GM18502 (cell line): ENCODE results near the gene PDZD2.
"Not testable (repeated sequence)": the region's sequence is repeated elsewhere in the genome, so short reads cannot be mapped to it uniquely, and the experiment has no call there.

Experiments used
- ATAC-seq: cut with Tn5 transposase; IDR thresholded peaks from one replicate; pipeline ENCODE4 v1.9.1; 2021; ENCODE audit warnings: mild to moderate bottlenecking; ENCODE audit not compliant: unreplicated experiment, poor library complexity

PDZD2 gene

DNA sequence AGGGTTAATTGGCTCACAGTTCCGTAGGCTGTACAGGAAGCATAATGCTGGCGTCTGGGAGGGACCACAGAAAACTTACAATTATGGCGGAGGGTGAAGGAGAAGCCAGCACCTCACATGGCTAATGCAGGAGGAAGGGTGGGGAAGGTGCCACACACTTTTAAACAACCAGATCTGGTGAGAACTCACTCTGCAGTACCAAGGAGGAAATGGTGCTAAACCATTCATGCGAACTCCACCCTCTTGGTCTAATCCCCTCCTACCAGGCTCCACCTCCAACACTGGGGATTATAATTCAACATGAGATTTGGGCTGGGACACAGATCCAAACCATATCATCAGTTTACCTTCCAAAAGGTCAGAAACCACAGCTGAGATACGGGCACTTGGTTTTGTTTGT lies 122.9 kb downstream of the PDZD2 start:
- no peak for ATAC-seq

DNA sequence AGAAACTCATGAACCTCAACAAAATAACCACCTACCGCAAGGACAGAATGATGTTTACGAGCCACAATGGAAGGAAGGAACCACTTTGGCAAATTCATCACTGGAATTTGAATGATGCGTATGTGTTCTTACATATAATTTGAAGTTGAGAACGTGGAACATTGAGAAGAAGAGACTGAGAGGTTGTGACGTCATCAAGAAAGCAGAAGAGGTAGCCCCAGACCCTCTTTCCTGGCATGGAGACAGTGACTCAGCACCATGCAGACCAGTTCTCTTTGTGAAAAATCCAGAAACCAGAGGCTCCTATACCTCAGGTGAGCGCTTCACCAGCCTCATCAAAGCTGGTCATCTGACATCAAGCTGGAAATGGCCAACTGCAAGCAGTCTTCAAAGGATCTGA lies 124.5 kb downstream of the PDZD2 start:
- ATAC-seq = no peak

DNA sequence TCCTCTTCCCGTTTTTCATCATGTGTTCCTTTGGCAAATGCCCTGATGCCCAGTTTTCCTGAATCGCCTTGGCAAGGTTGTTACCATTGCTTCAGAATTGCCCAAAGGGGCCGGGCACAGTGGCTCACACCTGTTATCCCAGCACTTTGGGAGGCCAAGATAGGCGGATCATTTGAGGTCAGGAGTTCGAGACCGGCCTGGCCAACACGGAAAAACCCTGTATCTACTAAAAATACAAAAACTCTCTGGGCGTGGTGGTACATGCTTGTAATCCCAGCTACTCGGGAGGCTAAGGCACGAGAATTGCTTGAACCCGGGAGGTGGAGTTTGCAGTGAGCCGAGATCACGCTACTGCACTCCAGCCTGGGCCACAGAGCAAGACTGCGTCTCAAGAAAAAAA lies 125.8 kb downstream of the PDZD2 start:
- ATAC-seq = not testable (repeated sequence)

DNA sequence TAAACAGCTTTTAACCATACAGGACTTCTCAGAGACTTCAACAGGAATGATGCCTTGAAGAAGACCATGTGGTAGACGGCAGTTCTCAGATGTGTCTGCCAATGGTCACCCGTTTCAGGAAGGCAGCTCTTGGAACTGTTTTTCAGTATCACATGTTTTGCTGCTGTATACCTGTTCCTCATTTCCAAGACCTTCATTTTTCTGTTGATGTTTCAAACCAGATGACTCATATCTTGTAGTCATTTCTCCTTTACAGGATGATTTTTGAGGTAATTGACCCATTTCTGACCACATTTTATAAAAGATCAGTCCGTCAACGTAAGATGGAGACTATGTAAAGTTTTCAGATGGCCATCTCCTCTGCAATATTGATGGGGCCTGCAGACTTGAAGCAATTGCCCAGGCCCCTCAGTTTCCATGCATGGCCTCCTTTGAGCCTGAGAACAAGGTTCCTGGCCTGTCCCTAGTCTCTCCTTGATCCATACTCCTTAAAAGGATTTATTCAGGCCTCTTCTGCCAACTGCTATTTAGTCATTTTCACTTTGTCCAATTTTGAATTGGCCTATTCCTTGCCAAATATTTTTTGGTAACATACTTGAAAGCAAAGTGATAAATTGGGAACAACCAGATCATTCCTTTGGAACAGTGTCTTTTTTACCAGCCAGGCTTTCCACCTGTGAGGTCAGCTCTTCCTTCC lies 128.6 kb downstream of the PDZD2 start:
- peak; percentile 40 for ATAC-seq

DNA sequence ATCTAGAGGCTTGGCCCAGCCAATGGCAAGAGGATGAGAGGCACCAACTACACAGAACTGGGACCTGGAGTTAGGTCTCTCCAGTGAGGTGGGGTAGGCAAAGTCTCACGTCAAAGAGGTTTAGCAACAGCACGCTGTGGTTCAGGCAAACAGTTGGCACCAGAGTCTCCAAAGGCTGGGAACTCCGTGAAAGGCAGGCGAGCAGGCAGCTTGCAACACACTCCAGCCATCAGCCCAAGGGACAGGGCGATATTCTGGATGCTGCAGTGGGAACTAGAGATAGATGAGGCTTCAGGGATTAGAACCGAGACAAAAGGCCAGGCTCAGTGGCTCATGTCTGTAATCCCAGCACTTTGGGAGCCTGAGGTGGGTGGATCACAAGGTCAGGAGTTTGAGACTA lies 129.1 kb downstream of the PDZD2 start:
- ATAC-seq = no peak

GRCh38 chr5:31768784-31769183 lies 129.9 kb downstream of the PDZD2 start:
- ATAC-seq = no peak

GRCh38 chr5:31769530-31769929 lies 130.6 kb downstream of the PDZD2 start:
- no peak for ATAC-seq

- ATAC-seq = no peak
Observed at GRCh38 chr5:31770132-31770720, 131.3 kb downstream of the PDZD2 start.

DNA sequence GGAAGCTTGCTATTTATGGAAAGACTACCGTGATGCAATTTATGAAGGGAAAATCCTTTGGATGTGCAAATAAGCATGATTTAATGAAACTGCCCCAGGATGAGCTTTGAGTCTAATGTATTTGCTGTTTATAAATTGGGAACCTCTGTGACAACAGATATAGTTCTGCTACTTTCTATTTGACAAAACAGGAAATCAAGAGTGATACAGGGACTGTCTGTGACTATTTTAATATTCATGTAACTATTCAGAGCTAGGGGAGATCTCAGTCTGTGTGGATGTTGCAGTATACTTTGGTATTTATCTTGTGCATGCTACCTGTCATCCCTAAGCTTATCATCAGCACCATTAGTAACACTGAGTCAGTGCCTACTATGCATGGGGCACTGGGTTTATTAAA lies 132.1 kb downstream of the PDZD2 start:
- peak; percentile 91 for ATAC-seq

DNA sequence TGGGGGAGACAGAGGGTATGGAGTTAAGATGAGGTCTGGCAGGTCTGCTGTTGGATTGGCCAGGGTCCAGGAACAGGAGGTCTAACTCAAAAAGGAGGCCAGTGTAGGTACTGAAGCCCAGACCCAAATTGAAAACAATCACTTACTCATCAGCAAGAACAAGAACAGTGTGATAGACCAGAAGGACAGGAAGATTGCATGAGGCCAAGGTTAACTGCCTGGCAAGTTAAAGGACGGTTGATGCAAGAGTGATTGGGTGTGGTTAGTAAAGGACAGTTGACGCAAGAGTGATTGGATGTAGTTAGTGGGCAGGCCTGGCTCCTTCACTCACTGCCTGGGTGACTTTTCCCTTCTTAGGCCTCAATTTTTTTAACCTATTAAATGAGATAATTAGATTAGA lies 132.6 kb downstream of the PDZD2 start:
- ATAC-seq = peak; percentile 29

- not testable (repeated sequence) for ATAC-seq
Observed at GRCh38 chr5:31776294-31776693, 137.4 kb downstream of the PDZD2 start.

GRCh38 chr5:31776976-31777651 lies 138.2 kb downstream of the PDZD2 start:
- no peak for ATAC-seq

GRCh38 chr5:31781772-31782171 lies 142.8 kb downstream of the PDZD2 start:
- ATAC-seq = no peak

GRCh38 chr5:31783086-31783645 lies 144.2 kb downstream of the PDZD2 start:
- no peak for ATAC-seq

- no peak for ATAC-seq
Observed at GRCh38 chr5:31783731-31784130, 144.8 kb downstream of the PDZD2 start.

- ATAC-seq = no peak
Observed at GRCh38 chr5:31786090-31786631, 147.2 kb downstream of the PDZD2 start.

- no peak for ATAC-seq
Observed at GRCh38 chr5:31794009-31794408, 155.1 kb downstream of the PDZD2 start.

GRCh38 chr5:31798168-31798567 lies 159.2 kb downstream of the PDZD2 start:
- no peak for ATAC-seq

- ATAC-seq = no peak
Observed at GRCh38 chr5:31800351-31800750, 161.4 kb downstream of the PDZD2 start.

- ATAC-seq = no peak
Observed at GRCh38 chr5:31805785-31806400, 167.0 kb downstream of the PDZD2 start.

- no peak for ATAC-seq
Observed at GRCh38 chr5:31806561-31806960, 167.6 kb downstream of the PDZD2 start.
